Stimulated activated CD4-positive, alpha-beta T cell treated with anti-CD3 and anti-CD28 coated beads, Interleukin-4, amount 100 ng/mL, for 1 hour (primary cell): ENCODE data around the gene KCNF1.

Experiments
- DNase-seq: peaks from one replicate; pipeline ENCODE4 v3.0.0-alpha.2; 2020

Gene KCNF1

GRCh38 chr2:10880586-10881321 lies 31.0 kb upstream of the KCNF1 start:
- no peak for DNase-seq

- DNase-seq = no peak
Measured at GRCh38 chr2:10882568-10882967, 29.2 kb upstream of the KCNF1 start.

- DNase-seq = no peak
Measured at GRCh38 chr2:10883066-10883465, 28.7 kb upstream of the KCNF1 start.

GRCh38 chr2:10883801-10884478 lies 27.8 kb upstream of the KCNF1 start:
- no peak for DNase-seq

GRCh38 chr2:10884574-10884975 lies 27.2 kb upstream of the KCNF1 start:
- DNase-seq = no peak

GRCh38 chr2:10885094-10885860 lies 26.5 kb upstream of the KCNF1 start:
- DNase-seq = no peak

- no peak for DNase-seq
Measured at GRCh38 chr2:10887476-10887875, 24.3 kb upstream of the KCNF1 start.

GRCh38 chr2:10889651-10890215 lies 22.0 kb upstream of the KCNF1 start:
- no peak for DNase-seq

- DNase-seq = no peak
Measured at GRCh38 chr2:10890706-10891270, 20.9 kb upstream of the KCNF1 start.

- DNase-seq = no peak
Measured at GRCh38 chr2:10891390-10891789, 20.3 kb upstream of the KCNF1 start.

GRCh38 chr2:10891848-10892247 lies 19.9 kb upstream of the KCNF1 start:
- no peak for DNase-seq

- no peak for DNase-seq
Measured at GRCh38 chr2:10892316-10892715, 19.4 kb upstream of the KCNF1 start.

- DNase-seq = no peak
Measured at GRCh38 chr2:10892796-10893350, 18.9 kb upstream of the KCNF1 start.

GRCh38 chr2:10894264-10894935 lies 17.3 kb upstream of the KCNF1 start:
- DNase-seq = no peak

- no peak for DNase-seq
Measured at GRCh38 chr2:10895231-10895630, 16.5 kb upstream of the KCNF1 start.

GRCh38 chr2:10897956-10898355 lies 13.8 kb upstream of the KCNF1 start:
- DNase-seq = no peak

- no peak for DNase-seq
Measured at GRCh38 chr2:10900216-10901109, 11.3 kb upstream of the KCNF1 start.

- DNase-seq = no peak
Measured at GRCh38 chr2:10901160-10901939, 10.4 kb upstream of the KCNF1 start.

GRCh38 chr2:10903861-10904210 lies 7.9 kb upstream of the KCNF1 start:
- no peak for DNase-seq

GRCh38 chr2:10904455-10904854 lies 7.3 kb upstream of the KCNF1 start:
- no peak for DNase-seq
